Caco-2 (cell line): ENCODE data around the gene LRGUK. TPM values are rescaled to one million over a fixed set of nuclear protein-coding genes. Genes with fewer than 3 reads are reported as not detected.

Experiments
- BruUV-seq: library from RNA; stranded (reverse); fragments of 400-500 nt; replicated peaks from 2 replicates; lab custom pipeline; 2021; lab: Mats Ljungman, UMichigan
- CTCF ChIA-PET: fragments of 300-600 bp; sonication (Branson Sonifier 250); formaldehyde crosslinking; loops from one replicate; lab custom pipeline; 2022; ENCODE audit warnings: antibody characterized with exemption; lab: Charles Lee
- POLR2A ChIA-PET: fragments of 300-600 bp; sonication (Branson Sonifier 250); formaldehyde crosslinking; loops from one replicate; lab custom pipeline; 2022; ENCODE audit warnings: antibody characterized with exemption; lab: Charles Lee
- DNase-seq, 2 experiments: peaks; one replicate each; pipeline versions ENCODE4 v3.0.0 to v3.0.0-alpha.2; 2020 to 2022
- H3K27me3 ChIP-seq: replicated peaks from 2 replicates; pipeline ENCODE4 v1.6.0; 2011; ENCODE audit warnings: low read length; ENCODE audit not compliant: control insufficient read depth, insufficient read depth
- H3K36me3 ChIP-seq: 2 replicates; pipeline ENCODE4 v1.5.1; 2011; ENCODE audit warnings: low read length; ENCODE audit not compliant: control insufficient read depth, insufficient read depth
- H3K4me1 ChIP-seq: fragments of 250-450 bp; sonication (Bioruptor Pico); 2 replicates; pipeline ENCODE4 v1.5.1; 2020; ENCODE audit warnings: mild to moderate bottlenecking
- H3K4me3 ChIP-seq: 2 replicates; pipeline ENCODE4 v1.5.1; 2011; ENCODE audit warnings: low read depth, mild to moderate bottlenecking, control low read depth, low read length
- H3K9me3 ChIP-seq: fragments of 250-450 bp; sonication (Bioruptor Pico); 2 replicates; pipeline ENCODE4 v1.5.1; 2020; ENCODE audit warnings: mild to moderate bottlenecking, moderate library complexity
- H3K27ac Mint-ChIP-seq: one replicate; pipeline ENCODE4 v1.8.0; 2022; ENCODE audit warnings: mixed read lengths; ENCODE audit not compliant: unreplicated experiment
- H3K27me3 Mint-ChIP-seq: one replicate; pipeline ENCODE4 v1.8.0; 2022; ENCODE audit warnings: mixed read lengths; ENCODE audit not compliant: insufficient read depth, unreplicated experiment
- H3K36me3 Mint-ChIP-seq: one replicate; pipeline ENCODE4 v1.8.0; 2022; ENCODE audit warnings: mild to moderate bottlenecking, mixed read lengths; ENCODE audit not compliant: insufficient read depth, unreplicated experiment
- H3K4me1 Mint-ChIP-seq: one replicate; pipeline ENCODE4 v1.8.0; 2022; ENCODE audit warnings: low read depth, mixed read lengths; ENCODE audit not compliant: unreplicated experiment
- H3K4me3 Mint-ChIP-seq: one replicate; pipeline ENCODE4 v1.8.0; 2022; ENCODE audit warnings: mild to moderate bottlenecking, moderate library complexity, mixed read lengths; ENCODE audit not compliant: unreplicated experiment
- H3K9me3 Mint-ChIP-seq: one replicate; pipeline ENCODE4 v1.8.0; 2022; ENCODE audit warnings: mixed read lengths; ENCODE audit not compliant: unreplicated experiment
- intact Hi-C: fragments of 100-400 bp; cut with micrococcal nuclease; formaldehyde crosslinking; loops from one replicate; pipeline ENCODE4 v1.10.0; 2022; ENCODE audit not compliant: unreplicated experiment
- total RNA-seq: library from RNA; stranded (reverse); gene quantifications from 2 replicates; pipeline ENCODE4 v1.2.3, GENCODE V29; 2022
- TF ChIP-seq, protein P1 (sequence below), 2 experiments: fragments of 200-600 bp in 1 of 2; IDR thresholded peaks; 1 replicate in 1 of 2; 2 replicates in 1 of 2; pipeline versions ENCODE4 v1.5.1 to v1.8.0; 2011 to 2022; ENCODE audit warnings: antibody characterized with exemption in 1 of 2, control low read depth in 1 of 2, inconsistent platforms in 1 of 2, low read depth in 1 of 2, low read length in 1 of 2, mild to moderate bottlenecking in 1 of 2, moderate library complexity in 1 of 2; ENCODE audit not compliant: insufficient read depth in 1 of 2, severe bottlenecking in 1 of 2, unreplicated experiment in 1 of 2

The LRGUK gene
- total RNA-seq, 1 experiment from 2014 or later, result 0.09 TPM

DNA sequence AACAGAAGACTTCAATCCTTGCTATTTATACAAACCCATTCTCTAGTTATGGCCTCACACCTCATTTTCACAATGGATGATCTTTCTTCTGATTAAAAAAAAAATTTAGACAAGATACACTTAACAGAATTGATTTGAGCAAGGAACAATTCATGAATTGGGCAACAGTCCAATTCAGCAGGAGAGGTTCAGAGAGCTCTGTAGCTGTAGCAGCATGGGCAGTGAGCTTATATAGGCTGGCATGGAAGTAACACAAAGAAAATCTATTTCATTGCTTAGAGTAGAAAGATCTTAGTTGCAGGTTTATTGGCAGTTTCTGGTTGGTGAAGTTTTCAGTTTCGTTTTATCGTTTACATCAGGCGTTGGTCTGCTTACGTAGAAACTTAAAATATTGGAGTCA lies 23.0 kb upstream of the LRGUK start:
- Histone ChIP-seq H3K4me1 (no peaks in the 10 kb centered on the region), H3K9me3 (no peaks in the 10 kb centered on the region), H3K4me3 (no peak overlapping the region), H3K36me3 (no peaks in the 10 kb centered on the region), H3K27me3 (no peaks in the 10 kb centered on the region)
- ChIA-PET POLR2A (no interaction called here), CTCF (no interaction called here)
- Mint-ChIP-seq H3K27ac (no peak overlapping the region), H3K27me3 (peaks cover 4% of the 10 kb centered on the region), H3K4me1 (no peaks in the 10 kb centered on the region), H3K4me3 (no peak overlapping the region), H3K9me3 (no peaks in the 10 kb centered on the region), H3K36me3 (no peaks in the 10 kb centered on the region)
- TF ChIP-seq, protein P1, sequence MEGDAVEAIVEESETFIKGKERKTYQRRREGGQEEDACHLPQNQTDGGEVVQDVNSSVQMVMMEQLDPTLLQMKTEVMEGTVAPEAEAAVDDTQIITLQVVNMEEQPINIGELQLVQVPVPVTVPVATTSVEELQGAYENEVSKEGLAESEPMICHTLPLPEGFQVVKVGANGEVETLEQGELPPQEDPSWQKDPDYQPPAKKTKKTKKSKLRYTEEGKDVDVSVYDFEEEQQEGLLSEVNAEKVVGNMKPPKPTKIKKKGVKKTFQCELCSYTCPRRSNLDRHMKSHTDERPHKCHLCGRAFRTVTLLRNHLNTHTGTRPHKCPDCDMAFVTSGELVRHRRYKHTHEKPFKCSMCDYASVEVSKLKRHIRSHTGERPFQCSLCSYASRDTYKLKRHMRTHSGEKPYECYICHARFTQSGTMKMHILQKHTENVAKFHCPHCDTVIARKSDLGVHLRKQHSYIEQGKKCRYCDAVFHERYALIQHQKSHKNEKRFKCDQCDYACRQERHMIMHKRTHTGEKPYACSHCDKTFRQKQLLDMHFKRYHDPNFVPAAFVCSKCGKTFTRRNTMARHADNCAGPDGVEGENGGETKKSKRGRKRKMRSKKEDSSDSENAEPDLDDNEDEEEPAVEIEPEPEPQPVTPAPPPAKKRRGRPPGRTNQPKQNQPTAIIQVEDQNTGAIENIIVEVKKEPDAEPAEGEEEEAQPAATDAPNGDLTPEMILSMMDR (IDR thresholded peaks at IDR 0.05; ENCODE audit: insufficient read depth in 1 of 2, low read depth in 1 of 2, low read length in 1 of 2, severe bottlenecking in 1 of 2, unreplicated experiment in 1 of 2), result no peak
- intact Hi-C loops, result no loop called here
- no TSS peak for BruUV-seq
- no peak for DNase-seq

DNA sequence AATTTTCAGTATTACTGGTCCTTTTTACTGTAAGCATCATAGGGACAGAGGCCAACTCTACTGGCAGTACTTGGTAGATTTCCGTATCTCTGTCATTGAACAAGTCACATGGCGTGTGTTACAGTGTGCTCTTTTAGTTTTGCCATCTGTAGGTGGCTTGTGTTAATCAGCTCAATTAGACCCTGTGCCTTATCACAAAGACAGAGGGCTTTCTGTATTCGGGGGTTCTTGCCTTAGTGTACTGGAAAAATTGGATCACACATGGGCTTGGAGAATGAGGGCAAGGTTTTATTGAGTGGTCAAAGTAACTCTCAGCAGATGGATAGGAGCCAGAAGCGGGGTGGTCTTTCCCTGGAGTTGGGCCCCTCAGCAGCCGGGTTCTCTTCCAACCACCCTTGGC lies 21.3 kb upstream of the LRGUK start:
- Mint-ChIP-seq H3K27me3 (peaks cover 4% of the 10 kb centered on the region), H3K4me3 (no peak overlapping the region), H3K27ac (no peak overlapping the region), H3K36me3 (no peaks in the 10 kb centered on the region), H3K9me3 (no peaks in the 10 kb centered on the region), H3K4me1 (no peaks in the 10 kb centered on the region)
- intact Hi-C loops, result no loop called here
- TF ChIP-seq, protein P1 (IDR thresholded peaks at IDR 0.05; ENCODE audit: insufficient read depth in 1 of 2, low read depth in 1 of 2, low read length in 1 of 2, severe bottlenecking in 1 of 2, unreplicated experiment in 1 of 2), result no peak
- ChIA-PET CTCF (no interaction called here), POLR2A (no interaction called here)
- BruUV-seq, result no TSS peak
- Histone ChIP-seq H3K9me3 (no peaks in the 10 kb centered on the region), H3K27me3 (no peaks in the 10 kb centered on the region), H3K4me3 (no peak overlapping the region), H3K36me3 (no peaks in the 10 kb centered on the region), H3K4me1 (no peaks in the 10 kb centered on the region)
- DNase-seq, result no peak

DNA sequence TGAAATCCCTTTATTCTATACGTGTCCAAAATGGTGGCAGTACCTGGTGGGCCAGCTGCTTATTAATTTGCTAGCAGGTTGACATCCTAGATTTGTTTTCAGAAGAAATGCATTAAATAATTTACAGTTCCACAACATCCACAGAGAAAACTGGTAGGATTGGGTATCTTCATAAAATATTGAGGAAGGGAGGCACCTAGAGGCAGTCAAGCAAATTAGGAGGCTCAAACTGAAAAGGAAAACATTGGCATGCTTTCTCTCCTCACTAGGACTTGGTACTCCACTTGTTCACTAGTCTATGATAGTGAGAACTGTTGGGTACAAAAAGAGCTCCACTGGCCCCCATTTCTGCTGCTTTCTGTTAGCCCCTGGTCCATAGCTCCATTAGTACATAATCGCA lies 18.3 kb upstream of the LRGUK start:
- Mint-ChIP-seq H3K36me3 (no peaks in the 10 kb centered on the region), H3K9me3 (no peaks in the 10 kb centered on the region), H3K27me3 (peaks cover 4% of the 10 kb centered on the region), H3K4me1 (no peaks in the 10 kb centered on the region), H3K27ac (no peak overlapping the region), H3K4me3 (no peak overlapping the region)
- TF ChIP-seq, protein P1 (IDR thresholded peaks at IDR 0.05; ENCODE audit: insufficient read depth in 1 of 2, low read depth in 1 of 2, low read length in 1 of 2, severe bottlenecking in 1 of 2, unreplicated experiment in 1 of 2), result no peak
- DNase-seq, result no peak
- BruUV-seq, result no TSS peak
- intact Hi-C loops, result no loop called here
- CTCF ChIA-PET, result no interaction called here
- Histone ChIP-seq H3K9me3 (no peaks in the 10 kb centered on the region), H3K4me1 (no peaks in the 10 kb centered on the region), H3K4me3 (no peak overlapping the region), H3K36me3 (no peaks in the 10 kb centered on the region), H3K27me3 (no peaks in the 10 kb centered on the region)
- POLR2A ChIA-PET, result no interaction called here
